ENCODE measurements around the gene PDE6D.
"Not testable (repeated sequence)": the region's sequence is repeated elsewhere in the genome, so short reads cannot be mapped to it uniquely, and the experiment has no call there.

The PDE6D gene

DNA sequence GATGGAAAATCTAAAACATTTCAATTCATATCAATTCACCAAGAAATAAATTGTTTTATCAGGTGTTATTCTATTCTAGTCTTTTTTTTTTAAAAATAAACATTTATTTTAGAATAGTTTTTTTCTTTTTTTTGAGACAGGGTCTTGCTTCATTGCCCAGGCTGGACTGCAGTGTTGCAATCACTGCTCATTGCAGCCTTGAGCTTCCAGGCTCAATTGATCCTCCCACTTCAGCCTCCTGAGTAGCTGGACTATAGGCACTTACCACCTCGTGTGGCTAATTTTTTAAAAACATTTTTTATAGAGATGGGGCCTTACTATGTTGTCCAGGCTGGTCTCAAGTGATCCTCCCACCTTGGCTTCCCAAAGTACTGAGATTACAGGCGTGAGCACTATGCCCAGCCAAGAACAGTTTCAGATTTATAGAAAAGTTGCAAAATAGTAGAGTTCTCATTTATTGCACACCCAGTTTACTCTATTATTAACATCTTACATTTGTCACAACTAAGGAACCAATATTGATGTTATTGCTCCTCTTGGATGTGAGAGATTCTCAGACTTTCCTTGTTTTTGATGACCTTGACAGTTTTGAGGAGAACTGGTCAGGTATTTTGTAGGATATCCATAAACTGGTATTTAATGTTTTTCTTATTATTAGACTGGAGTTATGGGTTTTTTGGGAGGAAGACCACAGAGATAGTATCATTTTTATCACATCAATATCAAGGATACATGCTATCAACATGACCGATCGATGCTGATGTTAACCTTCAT lies 29.9 kb downstream of the PDE6D start:
- TF ChIP-seq, protein P1, sequence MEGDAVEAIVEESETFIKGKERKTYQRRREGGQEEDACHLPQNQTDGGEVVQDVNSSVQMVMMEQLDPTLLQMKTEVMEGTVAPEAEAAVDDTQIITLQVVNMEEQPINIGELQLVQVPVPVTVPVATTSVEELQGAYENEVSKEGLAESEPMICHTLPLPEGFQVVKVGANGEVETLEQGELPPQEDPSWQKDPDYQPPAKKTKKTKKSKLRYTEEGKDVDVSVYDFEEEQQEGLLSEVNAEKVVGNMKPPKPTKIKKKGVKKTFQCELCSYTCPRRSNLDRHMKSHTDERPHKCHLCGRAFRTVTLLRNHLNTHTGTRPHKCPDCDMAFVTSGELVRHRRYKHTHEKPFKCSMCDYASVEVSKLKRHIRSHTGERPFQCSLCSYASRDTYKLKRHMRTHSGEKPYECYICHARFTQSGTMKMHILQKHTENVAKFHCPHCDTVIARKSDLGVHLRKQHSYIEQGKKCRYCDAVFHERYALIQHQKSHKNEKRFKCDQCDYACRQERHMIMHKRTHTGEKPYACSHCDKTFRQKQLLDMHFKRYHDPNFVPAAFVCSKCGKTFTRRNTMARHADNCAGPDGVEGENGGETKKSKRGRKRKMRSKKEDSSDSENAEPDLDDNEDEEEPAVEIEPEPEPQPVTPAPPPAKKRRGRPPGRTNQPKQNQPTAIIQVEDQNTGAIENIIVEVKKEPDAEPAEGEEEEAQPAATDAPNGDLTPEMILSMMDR (IDR thresholded peaks at IDR 0.05; ENCODE audit: low read depth, low read length), result no peak
- in situ Hi-C loops (cut with HindIII; ENCODE audit: low sequenced_read_pairs), result no loop called here
- no peak overlapping the region for H3K4me3 ChIP-seq (ENCODE audit: low read depth, low read length)

DNA sequence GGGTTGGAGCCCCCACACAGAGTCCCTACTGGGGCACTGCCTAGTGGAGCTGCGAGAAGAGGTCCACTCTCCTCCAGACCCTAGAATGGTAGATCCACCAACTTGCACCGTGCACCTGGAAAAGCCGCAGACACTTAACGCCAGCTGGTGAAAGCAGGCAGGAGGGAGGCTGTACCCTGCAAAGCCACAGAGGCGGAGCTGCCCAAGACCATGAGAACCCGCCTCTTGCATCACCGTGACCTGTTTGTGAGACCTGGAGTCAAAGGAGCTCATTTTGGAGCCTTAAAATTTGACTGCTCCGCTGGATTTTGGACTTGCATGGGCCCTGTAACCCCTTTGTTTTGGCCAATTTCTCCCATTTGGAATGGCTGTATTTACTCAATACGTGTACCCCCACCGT lies 32.1 kb downstream of the PDE6D start:
- DNase-seq (ENCODE audit: low read depth, low spot score); in situ Hi-C loops (cut with HindIII; ENCODE audit: low sequenced_read_pairs); H3K4me3 ChIP-seq (ENCODE audit: low read depth, low read length): not testable (repeated sequence)

More for the DNA sequence above, 29.9 kb downstream of the PDE6D start:
- no peak for DNase-seq (ENCODE audit: low read depth, low spot score)

DNA sequence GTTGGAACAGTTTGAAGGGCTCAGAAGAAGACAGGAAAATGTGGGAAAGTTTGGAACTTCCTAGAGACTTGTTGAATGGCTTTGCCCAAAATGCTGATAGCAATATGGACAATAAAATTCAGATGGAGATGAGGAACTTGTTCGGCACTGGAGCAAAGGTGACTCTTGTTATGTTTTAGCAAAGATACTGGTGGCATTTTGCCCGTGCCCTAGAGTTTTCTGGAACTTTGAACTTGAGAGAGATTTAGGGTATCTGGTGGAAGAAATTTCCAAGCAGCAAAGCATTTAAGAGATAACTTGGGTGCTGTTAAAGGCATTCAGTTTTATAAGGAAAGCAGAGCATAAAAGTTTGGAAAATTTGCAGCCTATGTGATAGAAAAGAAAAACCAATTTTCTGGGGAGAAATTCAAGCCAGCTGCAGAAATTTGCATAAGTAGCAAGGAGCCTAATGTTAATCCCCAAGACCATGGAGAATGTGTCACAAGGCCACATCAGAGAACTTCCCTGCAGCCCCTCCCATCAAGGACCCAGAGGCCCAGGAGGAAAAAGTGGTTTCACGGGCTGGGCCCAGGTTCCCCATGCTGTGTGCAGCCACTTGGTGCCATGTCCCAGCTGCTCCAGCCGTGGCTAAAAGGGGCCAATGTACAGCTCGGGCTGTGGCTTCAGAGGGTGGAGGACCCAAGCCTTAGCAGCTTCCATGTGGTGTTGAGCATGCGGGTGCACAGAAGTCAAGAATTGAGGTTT lies 32.8 kb downstream of the PDE6D start:
- DNase-seq (ENCODE audit: low read depth, low spot score); H3K4me3 ChIP-seq (ENCODE audit: low read depth, low read length); in situ Hi-C loops (cut with HindIII; ENCODE audit: low sequenced_read_pairs): not testable (repeated sequence)

DNA sequence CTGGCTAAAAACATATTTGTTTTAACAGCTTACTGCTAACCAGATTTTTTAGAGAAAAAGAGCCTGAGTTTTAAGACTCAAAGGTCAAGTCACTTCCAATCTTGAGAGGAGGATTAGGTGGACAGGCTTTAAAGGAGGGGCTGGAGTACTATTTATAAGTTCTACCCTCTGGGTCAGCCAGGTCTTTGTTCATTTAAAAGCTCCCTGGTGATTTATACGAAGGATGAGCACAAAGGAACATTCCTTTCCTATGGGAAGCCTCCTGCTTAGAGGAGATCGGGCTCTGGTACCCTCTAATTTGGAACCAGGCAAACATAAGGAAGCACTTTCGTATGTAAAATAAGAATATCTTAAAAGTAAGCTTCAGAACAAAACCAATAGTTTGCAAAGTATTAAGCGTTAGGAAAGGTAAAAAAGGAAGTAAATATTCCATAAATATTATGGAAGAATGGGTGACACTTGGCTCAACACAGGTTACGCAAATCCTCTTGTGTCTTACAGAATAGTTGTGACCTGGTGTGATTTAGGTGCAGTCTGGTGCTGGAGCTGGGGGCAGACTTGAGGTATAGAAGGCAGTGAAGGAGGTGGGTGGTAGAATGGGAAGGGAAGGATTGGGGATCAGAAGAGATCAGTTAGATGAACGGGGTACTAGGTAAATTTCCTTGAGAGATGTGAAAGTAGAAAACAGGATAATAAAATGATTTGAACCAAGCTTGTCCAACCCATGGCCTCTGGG lies 35.6 kb downstream of the PDE6D start:
- in situ Hi-C loops (cut with HindIII; ENCODE audit: low sequenced_read_pairs), result no loop called here
- TF ChIP-seq, protein P1 (IDR thresholded peaks at IDR 0.05; ENCODE audit: low read depth, low read length), result no peak
- no peak for DNase-seq (ENCODE audit: low read depth, low spot score)
- H3K4me3 ChIP-seq (ENCODE audit: low read depth, low read length), result no peak overlapping the region

DNA sequence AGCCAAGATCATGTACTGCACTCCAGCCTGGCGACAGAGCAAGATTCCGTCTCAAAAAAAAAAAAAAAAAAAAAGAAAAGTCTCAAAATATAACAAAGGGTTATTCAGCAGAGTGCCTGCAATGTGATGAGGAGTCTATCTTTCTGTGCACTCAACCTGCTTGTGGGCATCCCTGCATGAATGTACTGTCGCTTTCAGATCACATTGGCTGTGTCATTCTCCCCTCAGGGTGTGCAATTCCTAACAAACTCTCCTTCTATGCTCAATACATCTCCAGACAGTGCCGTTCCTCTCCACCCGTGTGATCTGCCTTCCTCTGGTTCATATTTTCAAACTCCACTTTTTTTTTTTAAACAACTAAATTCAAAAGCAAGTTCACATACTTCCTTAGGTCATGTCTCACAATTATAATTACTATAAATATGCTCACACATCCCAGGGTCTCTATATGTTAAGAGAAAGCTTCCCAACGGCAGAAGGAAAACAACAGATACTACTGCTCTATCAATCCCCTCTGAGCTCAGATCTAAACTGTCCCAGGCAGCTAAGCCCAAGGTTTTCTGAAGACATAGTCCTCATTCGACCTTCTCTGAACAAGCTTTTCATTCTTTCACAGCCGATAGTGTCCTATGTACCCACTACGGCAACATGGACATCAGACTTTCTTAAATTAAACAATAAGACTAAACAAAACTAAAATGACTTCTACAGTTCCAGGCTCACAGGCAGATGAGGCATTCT lies 37.5 kb downstream of the PDE6D start:
- H3K4me3 ChIP-seq (ENCODE audit: low read depth, low read length), result no peak overlapping the region
- TF ChIP-seq, protein P1 (IDR thresholded peaks at IDR 0.05; ENCODE audit: low read depth, low read length), result no peak
- in situ Hi-C loops (cut with HindIII; ENCODE audit: low sequenced_read_pairs), result no loop called here
- DNase-seq (ENCODE audit: low read depth, low spot score), result no peak

DNA sequence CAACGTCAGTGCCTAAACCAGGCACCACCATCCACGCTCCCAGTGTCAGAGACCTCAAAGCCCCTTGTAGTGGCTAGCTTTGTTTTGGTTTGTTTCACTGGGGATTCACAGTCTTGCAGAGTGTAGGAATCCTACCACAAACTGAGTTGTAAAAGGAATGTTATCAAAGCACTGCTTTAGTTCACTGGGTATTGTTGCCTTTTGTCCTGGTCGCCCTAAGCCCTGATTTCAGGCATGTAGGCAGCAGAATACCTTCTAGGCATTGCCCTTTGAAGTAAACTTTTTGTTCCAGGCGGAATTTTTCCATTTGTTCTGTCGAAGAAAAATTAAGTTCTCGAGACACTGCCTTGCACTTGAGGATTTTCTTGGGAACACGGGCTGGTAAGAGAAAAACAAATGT lies 43.3 kb downstream of the PDE6D start:
- no peak overlapping the region for H3K4me3 ChIP-seq (ENCODE audit: low read depth, low read length)
- in situ Hi-C loops (cut with HindIII; ENCODE audit: low sequenced_read_pairs), result no loop called here
- TF ChIP-seq, protein P1 (IDR thresholded peaks at IDR 0.05; ENCODE audit: low read depth, low read length), result no peak
- DNase-seq (ENCODE audit: low read depth, low spot score), result no peak

DNA sequence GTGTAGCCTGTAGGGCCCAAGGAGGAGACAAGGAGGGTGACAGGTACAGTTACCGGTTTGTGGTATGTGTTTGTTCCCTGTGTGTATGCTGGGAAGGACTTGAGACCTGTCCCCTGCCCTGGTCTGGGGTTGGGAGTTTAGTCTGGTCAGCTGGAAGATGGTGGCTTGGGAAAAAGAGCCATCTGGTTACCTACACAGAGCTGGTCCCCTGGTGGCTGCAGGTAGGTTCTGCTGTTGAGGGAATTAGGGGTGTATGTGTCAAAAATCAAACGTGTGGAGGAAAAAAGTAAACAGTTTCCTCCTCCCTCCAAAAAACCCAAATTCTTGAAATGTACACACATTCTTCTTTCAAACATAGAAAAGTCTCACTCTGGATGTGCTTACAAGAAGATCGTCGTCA lies 48.5 kb downstream of the PDE6D start:
- TF ChIP-seq, protein P1 (IDR thresholded peaks at IDR 0.05; ENCODE audit: low read depth, low read length), result no peak
- DNase-seq (ENCODE audit: low read depth, low spot score), result no peak
- in situ Hi-C loops (cut with HindIII; ENCODE audit: low sequenced_read_pairs), result no loop called here
- no peak overlapping the region for H3K4me3 ChIP-seq (ENCODE audit: low read depth, low read length)

Measured in astrocyte of the spinal cord (primary cell).